Peyer's patch (tissue), 4 donors: Measurements from ENCODE around the gene SETDB1.

ENCODE experiments used
- POLR2A ChIP-seq, 2 donors: fragments of 450-650 bp; IDR thresholded peaks; one replicate each; pipeline ENCODE4 v1.5.1; 2017; ENCODE audit warnings: antibody characterized with exemption in 2 of 2, mild to moderate bottlenecking in 2 of 2, moderate library complexity in 2 of 2
- TF ChIP-seq, protein P1 (sequence below), 6 experiments: fragments of 450-650 bp in 4 of 6; fragments of 200-600 bp in 2 of 6; sonication (generic) in 1 of 6; IDR thresholded peaks; one replicate each; pipeline ENCODE4 v1.5.1; 2017 to 2019; ENCODE audit warnings: antibody characterized with exemption in 6 of 6, mild to moderate bottlenecking in 3 of 6, moderate library complexity in 1 of 6

DNA sequence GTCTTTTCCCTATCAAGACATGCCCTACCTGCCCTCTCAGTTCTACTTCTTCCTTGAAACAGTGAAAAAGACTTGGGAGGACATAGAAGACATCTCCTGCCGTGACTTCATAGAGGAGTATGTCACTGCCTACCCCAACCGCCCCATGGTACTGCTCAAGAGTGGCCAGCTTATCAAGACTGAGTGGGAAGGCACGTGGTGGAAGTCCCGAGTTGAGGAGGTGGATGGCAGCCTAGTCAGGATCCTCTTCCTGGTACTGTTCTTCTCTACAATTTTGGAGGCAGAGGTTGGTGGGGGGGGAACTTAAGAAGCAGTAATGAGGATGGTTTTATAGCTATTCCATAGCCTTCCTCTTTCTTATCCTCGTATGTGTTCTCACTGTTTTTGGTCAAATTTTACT, 18.7 kb downstream of the SETDB1 start:
- TF ChIP-seq, protein P1, sequence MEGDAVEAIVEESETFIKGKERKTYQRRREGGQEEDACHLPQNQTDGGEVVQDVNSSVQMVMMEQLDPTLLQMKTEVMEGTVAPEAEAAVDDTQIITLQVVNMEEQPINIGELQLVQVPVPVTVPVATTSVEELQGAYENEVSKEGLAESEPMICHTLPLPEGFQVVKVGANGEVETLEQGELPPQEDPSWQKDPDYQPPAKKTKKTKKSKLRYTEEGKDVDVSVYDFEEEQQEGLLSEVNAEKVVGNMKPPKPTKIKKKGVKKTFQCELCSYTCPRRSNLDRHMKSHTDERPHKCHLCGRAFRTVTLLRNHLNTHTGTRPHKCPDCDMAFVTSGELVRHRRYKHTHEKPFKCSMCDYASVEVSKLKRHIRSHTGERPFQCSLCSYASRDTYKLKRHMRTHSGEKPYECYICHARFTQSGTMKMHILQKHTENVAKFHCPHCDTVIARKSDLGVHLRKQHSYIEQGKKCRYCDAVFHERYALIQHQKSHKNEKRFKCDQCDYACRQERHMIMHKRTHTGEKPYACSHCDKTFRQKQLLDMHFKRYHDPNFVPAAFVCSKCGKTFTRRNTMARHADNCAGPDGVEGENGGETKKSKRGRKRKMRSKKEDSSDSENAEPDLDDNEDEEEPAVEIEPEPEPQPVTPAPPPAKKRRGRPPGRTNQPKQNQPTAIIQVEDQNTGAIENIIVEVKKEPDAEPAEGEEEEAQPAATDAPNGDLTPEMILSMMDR (IDR thresholded peaks at IDR 0.05), result no peak
- no peak for TF ChIP-seq POLR2A (IDR thresholded peaks at IDR 0.05)
